Measurements from ENCODE around the gene NF2. TPM values are rescaled to one million over a fixed set of nuclear protein-coding genes. Genes with fewer than 3 reads are reported as not detected.
"Not testable (repeated sequence)": the region's sequence is repeated elsewhere in the genome, so short reads cannot be mapped to it uniquely, and the experiment has no call there.

The NF2 gene
- total RNA-seq, 1 experiment from 2014 or later, result 92.4 TPM

GRCh38 chr22:29559853-29560252 is 43.6 kb upstream of the NF2 start:
- H3K4me1 Mint-ChIP-seq (ENCODE audit: insufficient read depth, unreplicated experiment), result peaks cover 4% of the 10 kb centered on the region
- TF ChIP-seq, protein P1, sequence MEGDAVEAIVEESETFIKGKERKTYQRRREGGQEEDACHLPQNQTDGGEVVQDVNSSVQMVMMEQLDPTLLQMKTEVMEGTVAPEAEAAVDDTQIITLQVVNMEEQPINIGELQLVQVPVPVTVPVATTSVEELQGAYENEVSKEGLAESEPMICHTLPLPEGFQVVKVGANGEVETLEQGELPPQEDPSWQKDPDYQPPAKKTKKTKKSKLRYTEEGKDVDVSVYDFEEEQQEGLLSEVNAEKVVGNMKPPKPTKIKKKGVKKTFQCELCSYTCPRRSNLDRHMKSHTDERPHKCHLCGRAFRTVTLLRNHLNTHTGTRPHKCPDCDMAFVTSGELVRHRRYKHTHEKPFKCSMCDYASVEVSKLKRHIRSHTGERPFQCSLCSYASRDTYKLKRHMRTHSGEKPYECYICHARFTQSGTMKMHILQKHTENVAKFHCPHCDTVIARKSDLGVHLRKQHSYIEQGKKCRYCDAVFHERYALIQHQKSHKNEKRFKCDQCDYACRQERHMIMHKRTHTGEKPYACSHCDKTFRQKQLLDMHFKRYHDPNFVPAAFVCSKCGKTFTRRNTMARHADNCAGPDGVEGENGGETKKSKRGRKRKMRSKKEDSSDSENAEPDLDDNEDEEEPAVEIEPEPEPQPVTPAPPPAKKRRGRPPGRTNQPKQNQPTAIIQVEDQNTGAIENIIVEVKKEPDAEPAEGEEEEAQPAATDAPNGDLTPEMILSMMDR (IDR thresholded peaks at IDR 0.05; ENCODE audit: unreplicated experiment), result no peak
- DNase-seq (ENCODE audit: unreplicated experiment), result no peak
- H3K4me3 Mint-ChIP-seq (ENCODE audit: unreplicated experiment), result no peak overlapping the region
- POLR2A ChIA-PET, result no interaction called here
- peaks cover 57% of the 10 kb centered on the region for H3K36me3 Mint-ChIP-seq (ENCODE audit: insufficient read depth, unreplicated experiment)
- H3K9me3 Mint-ChIP-seq (ENCODE audit: unreplicated experiment), result no peaks in the 10 kb centered on the region
- no peaks in the 10 kb centered on the region for H3K27me3 Mint-ChIP-seq (ENCODE audit: insufficient read depth, unreplicated experiment)
- H3K27ac Mint-ChIP-seq (ENCODE audit: low read depth, unreplicated experiment), result no peak overlapping the region
- no TSS peak for BruUV-seq (replicated peaks)
- intact Hi-C loops (cut with micrococcal nuclease), result no loop called here
- CTCF ChIA-PET, result interaction anchor here (0.6 kb wide), 1 partner anchor 1974 kb away, joined by 3 read pairs; no protein-coding TSS in a partner anchor

- POLR2A ChIA-PET, result interaction anchor here (2.6 kb wide), 1 partner anchor 10 kb away, joined by 10 read pairs; the partner anchor contains the start of gene THOC5
- H3K27ac Mint-ChIP-seq (ENCODE audit: low read depth, unreplicated experiment), result no peak overlapping the region
- intact Hi-C loops (cut with micrococcal nuclease), result no loop called here
Measured at GRCh38 chr22:29563652-29564460, 39.6 kb upstream of the NF2 start.

GRCh38 chr22:29566513-29566912 is 36.9 kb upstream of the NF2 start:
- CTCF ChIA-PET, result interaction anchor here (0.6 to 2.3 kb wide), 2 partner anchors 13 to 48 kb away, joined by 3 to 13 read pairs; partner anchors contain the start of gene THOC5
- H3K27me3 Mint-ChIP-seq (ENCODE audit: insufficient read depth, unreplicated experiment), result not testable (repeated sequence)

More at GRCh38 chr22:29563652-29564460, 39.6 kb upstream of the NF2 start:
- no peaks in the 10 kb centered on the region for H3K9me3 Mint-ChIP-seq (ENCODE audit: unreplicated experiment)
- H3K36me3 Mint-ChIP-seq (ENCODE audit: insufficient read depth, unreplicated experiment), result peaks cover 31% of the 10 kb centered on the region
- H3K4me3 Mint-ChIP-seq (ENCODE audit: unreplicated experiment), result no peak overlapping the region
- DNase-seq (ENCODE audit: unreplicated experiment), result no peak
- no peaks in the 10 kb centered on the region for H3K27me3 Mint-ChIP-seq (ENCODE audit: insufficient read depth, unreplicated experiment)
- no TSS peak for BruUV-seq (replicated peaks)
- TF ChIP-seq, protein P1 (IDR thresholded peaks at IDR 0.05; ENCODE audit: unreplicated experiment), result no peak
- CTCF ChIA-PET, result interaction anchor here (0.9 to 2.3 kb wide), 2 partner anchors 10 kb away, joined by 3 to 13 read pairs; partner anchors contain the start of gene THOC5
- peaks cover 3% of the 10 kb centered on the region for H3K4me1 Mint-ChIP-seq (ENCODE audit: insufficient read depth, unreplicated experiment)

GRCh38 chr22:29567338-29567737 is 36.1 kb upstream of the NF2 start:
- no peak for DNase-seq (ENCODE audit: unreplicated experiment)
- Mint-ChIP-seq H3K4me1 (ENCODE audit: insufficient read depth, unreplicated experiment) (peaks cover 5% of the 10 kb centered on the region), H3K4me3 (ENCODE audit: unreplicated experiment) (no peak overlapping the region), H3K27me3 (ENCODE audit: insufficient read depth, unreplicated experiment) (no peaks in the 10 kb centered on the region), H3K9me3 (ENCODE audit: unreplicated experiment) (no peaks in the 10 kb centered on the region), H3K27ac (ENCODE audit: low read depth, unreplicated experiment) (no peak overlapping the region), H3K36me3 (ENCODE audit: insufficient read depth, unreplicated experiment) (peaks cover 24% of the 10 kb centered on the region)
- POLR2A ChIA-PET, result interaction anchor here (0.9 to 1.7 kb wide), 2 partner anchors 10 to 14 kb away, joined by 3 to 5 read pairs; partner anchors contain the start of gene NIPSNAP1
- CTCF ChIA-PET, result interaction anchor here (0.6 kb wide), 1 partner anchor 170 kb away, joined by 4 read pairs; no protein-coding TSS in a partner anchor
- intact Hi-C loops (cut with micrococcal nuclease), result no loop called here
- BruUV-seq (replicated peaks), result no TSS peak
- TF ChIP-seq, protein P1 (IDR thresholded peaks at IDR 0.05; ENCODE audit: unreplicated experiment), result no peak

More at GRCh38 chr22:29566513-29566912, 36.9 kb upstream of the NF2 start:
- intact Hi-C loops (cut with micrococcal nuclease); H3K4me1 Mint-ChIP-seq (ENCODE audit: insufficient read depth, unreplicated experiment); H3K9me3 Mint-ChIP-seq (ENCODE audit: unreplicated experiment); BruUV-seq (replicated peaks); H3K27ac Mint-ChIP-seq (ENCODE audit: low read depth, unreplicated experiment); DNase-seq (ENCODE audit: unreplicated experiment); H3K4me3 Mint-ChIP-seq (ENCODE audit: unreplicated experiment): not testable (repeated sequence)
- H3K36me3 Mint-ChIP-seq (ENCODE audit: insufficient read depth, unreplicated experiment), result peaks cover 24% of the 10 kb centered on the region
- POLR2A ChIA-PET, result interaction anchor here (1.4 to 1.7 kb wide), 2 partner anchors 13 to 14 kb away, joined by 5 read pairs; partner anchors contain the start of genes NIPSNAP1 and THOC5

Measured in MCF 10A (cell line).